Frontal cortex (tissue), 3 donors: ENCODE measurements around the gene CCR5AS.

Experiments used
- DNase-seq, 2 donors: peaks; one replicate each; pipeline ENCODE4 v3.0.0; 2012; ENCODE audit warnings: low spot score in 2 of 2
- FAIRE-seq: peaks from 2 replicates; lab custom pipeline; 2012; peaks lifted over from hg19 to GRCh38; lab: Jason Lieb, UNC
- donor health status: control.
- donor health status: control.
- donor health status: control.

The CCR5AS gene

DNA sequence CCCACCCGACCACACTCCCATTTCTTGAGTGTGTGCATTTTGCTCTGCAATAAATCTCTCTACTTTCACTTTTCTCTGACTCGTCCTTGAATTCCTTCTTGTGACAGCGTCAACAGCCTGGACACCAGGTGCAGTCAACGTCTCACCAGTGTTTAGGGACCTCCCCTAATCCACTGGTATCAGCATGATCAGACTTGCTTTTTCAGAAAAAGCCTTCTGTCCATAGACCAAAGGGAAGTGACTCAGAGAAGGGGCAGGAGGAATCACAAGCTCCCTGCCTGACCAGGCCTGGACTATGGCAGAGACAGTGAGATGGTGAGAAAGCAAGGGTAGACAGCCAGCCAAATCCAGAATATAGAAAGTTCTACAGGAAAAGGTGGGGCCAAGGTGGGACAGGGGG is 20.7 kb downstream of the CCR5AS start:
- FAIRE-seq = no peak
- no peak for DNase-seq

DNA sequence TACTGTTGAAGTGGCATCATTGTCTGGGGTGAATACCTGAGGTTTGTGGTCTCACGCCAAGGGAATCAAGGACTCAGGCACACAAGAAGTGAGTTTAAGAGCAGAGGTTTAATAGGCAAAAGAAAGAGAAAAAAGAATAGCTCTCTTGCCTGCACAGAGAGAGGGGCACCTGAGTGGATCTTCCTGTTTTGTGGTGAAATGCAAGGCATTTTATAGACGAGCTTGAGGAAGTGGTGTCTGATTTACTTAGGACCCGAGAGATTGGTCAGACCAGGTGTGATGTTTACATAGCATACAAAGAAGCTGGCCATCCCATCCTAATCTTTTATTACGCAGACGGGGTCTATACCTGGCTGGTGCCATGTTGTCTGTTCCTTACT is 22.9 kb downstream of the CCR5AS start:
- no peak for FAIRE-seq

DNA sequence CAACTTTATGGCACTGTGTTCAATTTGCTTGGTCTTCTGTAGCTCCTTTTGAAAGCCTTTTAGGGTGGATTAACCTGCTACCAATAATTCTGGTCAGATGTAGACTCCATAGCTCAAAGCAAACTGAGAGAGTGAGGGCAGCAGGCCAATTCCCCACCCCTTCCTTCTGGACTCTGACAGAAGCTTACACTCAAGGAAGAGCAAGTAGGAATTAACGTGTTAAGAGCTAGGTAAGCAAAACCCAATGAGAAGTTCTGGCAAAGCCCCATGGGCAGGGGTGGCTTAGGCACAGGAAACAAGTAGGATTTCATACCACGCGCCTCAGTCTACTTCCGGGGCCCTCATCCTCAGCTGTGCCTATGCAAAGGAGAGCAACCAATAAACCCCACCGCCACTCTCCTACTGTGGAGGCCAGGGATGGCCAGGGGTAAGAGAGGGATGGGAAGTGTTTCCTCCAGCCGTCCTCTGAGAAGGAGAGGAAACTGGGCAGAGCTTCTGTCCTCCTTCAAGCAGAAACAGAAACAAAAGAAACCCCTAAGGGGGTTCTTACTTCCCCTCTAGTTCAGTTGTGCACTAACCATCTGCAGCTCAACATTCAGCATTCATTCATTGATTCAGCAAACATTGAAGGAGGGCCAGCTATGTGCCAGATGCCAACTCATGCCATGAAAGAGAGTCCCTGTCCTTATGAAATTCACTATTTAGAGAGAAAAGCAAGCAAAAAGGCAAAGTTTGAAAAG is 23.5 kb downstream of the CCR5AS start:
- FAIRE-seq (no peak), DNase-seq (no peak)

More for the DNA sequence above, 22.9 kb downstream of the CCR5AS start:
- no peak for DNase-seq

DNA sequence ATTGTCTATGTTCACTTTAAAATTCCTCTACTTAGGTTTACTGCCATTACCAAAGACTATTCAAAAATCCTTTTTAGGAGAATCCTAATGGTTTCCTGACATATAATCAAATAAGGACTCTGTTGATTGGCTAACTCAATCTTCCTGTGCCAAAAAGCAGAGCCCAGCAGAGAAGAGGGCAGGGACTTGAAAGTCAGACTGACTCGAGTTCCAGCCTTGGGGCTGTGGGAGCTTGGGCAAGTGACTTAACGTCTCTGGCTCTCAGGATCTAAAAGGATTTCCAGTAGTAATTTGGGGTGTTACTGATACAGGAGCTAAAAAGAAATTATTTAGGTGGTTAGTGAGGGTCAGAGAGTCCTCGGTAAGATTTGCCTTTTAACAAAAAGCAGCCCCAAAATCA is 25.2 kb downstream of the CCR5AS start:
- FAIRE-seq = no peak
- no peak for DNase-seq

DNA sequence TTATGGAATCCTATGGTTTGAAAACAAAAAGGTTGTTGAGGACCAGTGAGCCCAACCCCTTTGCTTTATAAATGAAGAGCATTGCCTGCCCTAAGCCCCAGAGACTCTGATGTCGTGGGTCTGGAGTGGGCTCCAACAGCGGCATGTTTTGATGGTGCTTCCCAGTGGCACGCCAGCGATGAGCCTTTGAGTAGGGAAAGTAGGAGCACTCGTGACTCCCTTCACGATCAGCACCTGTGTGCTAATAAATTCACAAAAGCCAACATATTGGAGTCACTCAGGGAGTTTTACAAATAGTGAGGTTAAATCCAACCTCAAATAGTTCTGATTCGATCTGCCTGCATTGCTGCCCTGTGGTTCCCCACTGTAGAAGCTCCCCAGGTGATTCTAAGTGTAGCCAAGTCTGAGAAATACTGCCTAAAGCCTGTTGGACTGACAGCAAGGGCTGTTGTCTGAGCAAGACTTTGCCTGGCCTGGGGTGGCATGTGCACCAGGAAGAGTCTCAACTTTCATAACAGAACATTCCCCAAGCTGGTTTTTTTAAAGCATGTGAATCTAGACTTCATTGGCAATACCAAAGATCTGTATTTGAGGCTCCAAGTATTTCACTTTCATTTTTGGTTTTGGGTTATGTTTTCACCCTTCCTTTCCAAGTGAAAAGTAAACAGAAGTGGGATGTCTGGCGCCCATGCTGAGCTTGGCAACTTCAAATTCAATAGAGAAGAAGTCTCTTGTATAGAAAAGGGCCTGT is 26.2 kb downstream of the CCR5AS start:
- DNase-seq (no peak), FAIRE-seq (no peak)

DNA sequence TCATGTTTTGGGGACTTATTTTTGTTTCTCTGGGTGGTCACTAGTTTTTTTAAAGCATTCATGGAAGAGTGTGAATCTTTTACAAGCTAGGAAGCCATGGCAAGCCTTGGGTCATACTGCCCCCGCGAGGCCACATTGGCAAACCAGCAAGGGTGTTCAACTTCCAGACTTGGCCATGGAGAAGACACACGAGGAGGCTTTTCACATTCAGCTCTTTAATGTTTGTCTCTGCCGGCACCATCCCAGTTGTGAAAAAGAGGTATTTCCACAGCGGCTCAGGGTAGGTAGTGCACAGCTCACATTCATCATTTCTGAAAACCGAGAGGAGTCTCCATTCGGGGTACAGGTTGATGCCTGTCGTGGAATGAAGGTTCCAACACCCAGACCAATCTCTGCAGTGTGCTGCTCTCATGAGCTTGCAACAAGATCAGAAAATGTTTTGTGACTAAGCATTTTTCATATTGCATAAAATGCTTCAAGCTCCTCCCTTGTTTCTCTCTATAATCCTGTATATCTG is 28.4 kb downstream of the CCR5AS start:
- DNase-seq (peak; percentile 22 to 40), FAIRE-seq (no peak)

DNA sequence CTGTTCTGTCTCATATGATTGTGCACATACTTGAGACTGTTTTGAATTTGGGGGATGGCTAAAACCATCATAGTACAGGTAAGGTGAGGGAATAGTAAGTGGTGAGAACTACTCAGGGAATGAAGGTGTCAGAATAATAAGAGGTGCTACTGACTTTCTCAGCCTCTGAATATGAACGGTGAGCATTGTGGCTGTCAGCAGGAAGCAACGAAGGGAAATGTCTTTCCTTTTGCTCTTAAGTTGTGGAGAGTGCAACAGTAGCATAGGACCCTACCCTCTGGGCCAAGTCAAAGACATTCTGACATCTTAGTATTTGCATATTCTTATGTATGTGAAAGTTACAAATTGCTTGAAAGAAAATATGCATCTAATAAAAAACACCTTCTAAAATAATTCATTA is 31.1 kb downstream of the CCR5AS start:
- DNase-seq = no peak
- FAIRE-seq = no peak

DNA sequence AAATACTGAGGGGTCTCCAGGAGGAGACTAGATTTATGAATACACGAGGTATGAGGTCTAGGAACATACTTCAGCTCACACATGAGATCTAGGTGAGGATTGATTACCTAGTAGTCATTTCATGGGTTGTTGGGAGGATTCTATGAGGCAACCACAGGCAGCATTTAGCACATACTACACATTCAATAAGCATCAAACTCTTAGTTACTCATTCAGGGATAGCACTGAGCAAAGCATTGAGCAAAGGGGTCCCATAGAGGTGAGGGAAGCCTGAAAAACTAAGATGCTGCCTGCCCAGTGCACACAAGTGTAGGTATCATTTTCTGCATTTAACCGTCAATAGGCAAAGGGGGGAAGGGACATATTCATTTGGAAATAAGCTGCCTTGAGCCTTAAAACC is 31.6 kb downstream of the CCR5AS start:
- FAIRE-seq = no peak
- no peak for DNase-seq

DNA sequence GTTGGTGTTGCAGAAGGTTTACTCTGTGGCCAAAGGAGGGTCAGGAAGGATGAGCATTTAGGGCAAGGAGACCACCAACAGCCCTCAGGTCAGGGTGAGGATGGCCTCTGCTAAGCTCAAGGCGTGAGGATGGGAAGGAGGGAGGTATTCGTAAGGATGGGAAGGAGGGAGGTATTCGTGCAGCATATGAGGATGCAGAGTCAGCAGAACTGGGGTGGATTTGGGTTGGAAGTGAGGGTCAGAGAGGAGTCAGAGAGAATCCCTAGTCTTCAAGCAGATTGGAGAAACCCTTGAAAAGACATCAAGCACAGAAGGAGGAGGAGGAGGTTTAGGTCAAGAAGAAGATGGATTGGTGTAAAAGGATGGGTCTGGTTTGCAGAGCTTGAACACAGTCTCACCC is 32.1 kb downstream of the CCR5AS start:
- DNase-seq = no peak
- no peak for FAIRE-seq

DNA sequence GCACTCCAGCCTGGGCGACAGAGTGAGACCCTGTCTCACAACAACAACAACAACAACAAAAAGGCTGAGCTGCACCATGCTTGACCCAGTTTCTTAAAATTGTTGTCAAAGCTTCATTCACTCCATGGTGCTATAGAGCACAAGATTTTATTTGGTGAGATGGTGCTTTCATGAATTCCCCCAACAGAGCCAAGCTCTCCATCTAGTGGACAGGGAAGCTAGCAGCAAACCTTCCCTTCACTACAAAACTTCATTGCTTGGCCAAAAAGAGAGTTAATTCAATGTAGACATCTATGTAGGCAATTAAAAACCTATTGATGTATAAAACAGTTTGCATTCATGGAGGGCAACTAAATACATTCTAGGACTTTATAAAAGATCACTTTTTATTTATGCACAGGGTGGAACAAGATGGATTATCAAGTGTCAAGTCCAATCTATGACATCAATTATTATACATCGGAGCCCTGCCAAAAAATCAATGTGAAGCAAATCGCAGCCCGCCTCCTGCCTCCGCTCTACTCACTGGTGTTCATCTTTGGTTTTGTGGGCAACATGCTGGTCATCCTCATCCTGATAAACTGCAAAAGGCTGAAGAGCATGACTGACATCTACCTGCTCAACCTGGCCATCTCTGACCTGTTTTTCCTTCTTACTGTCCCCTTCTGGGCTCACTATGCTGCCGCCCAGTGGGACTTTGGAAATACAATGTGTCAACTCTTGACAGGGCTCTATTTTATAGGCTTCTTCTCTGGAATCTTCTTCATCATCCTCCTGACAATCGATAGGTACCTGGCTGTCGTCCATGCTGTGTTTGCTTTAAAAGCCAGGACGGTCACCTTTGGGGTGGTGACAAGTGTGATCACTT is 34.1 kb downstream of the CCR5AS start:
- no peak for DNase-seq
- FAIRE-seq = no peak

DNA sequence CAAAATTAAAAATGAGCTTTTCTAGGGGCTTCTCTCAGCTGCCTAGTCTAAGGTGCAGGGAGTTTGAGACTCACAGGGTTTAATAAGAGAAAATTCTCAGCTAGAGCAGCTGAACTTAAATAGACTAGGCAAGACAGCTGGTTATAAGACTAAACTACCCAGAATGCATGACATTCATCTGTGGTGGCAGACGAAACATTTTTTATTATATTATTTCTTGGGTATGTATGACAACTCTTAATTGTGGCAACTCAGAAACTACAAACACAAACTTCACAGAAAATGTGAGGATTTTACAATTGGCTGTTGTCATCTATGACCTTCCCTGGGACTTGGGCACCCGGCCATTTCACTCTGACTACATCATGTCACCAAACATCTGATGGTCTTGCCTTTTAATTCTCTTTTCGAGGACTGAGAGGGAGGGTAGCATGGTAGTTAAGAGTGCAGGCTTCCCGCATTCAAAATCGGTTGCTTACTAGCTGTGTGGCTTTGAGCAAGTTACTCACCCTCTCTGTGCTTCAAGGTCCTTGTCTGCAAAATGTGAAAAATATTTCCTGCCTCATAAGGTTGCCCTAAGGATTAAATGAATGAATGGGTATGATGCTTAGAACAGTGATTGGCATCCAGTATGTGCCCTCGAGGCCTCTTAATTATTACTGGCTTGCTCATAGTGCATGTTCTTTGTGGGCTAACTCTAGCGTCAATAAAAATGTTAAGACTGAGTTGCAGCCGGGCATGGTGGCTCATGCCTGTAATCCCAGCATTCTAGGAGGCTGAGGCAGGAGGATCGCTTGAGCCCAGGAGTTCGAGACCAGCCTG is 35.1 kb downstream of the CCR5AS start:
- FAIRE-seq (no peak), DNase-seq (no peak)

DNA sequence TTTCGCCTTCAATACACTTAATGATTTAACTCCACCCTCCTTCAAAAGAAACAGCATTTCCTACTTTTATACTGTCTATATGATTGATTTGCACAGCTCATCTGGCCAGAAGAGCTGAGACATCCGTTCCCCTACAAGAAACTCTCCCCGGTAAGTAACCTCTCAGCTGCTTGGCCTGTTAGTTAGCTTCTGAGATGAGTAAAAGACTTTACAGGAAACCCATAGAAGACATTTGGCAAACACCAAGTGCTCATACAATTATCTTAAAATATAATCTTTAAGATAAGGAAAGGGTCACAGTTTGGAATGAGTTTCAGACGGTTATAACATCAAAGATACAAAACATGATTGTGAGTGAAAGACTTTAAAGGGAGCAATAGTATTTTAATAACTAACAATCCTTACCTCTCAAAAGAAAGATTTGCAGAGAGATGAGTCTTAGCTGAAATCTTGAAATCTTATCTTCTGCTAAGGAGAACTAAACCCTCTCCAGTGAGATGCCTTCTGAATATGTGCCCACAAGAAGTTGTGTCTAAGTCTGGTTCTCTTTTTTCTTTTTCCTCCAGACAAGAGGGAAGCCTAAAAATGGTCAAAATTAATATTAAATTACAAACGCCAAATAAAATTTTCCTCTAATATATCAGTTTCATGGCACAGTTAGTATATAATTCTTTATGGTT is 35.9 kb downstream of the CCR5AS start, which contains the start of gene CCR5:
Gene CCR5 (plus strand): TSS at position 108 of the 680 bp plus-strand sequence. CDS start 1,957 bp downstream, outside the sequence.
- DNase-seq = no peak
- no peak for FAIRE-seq

DNA sequence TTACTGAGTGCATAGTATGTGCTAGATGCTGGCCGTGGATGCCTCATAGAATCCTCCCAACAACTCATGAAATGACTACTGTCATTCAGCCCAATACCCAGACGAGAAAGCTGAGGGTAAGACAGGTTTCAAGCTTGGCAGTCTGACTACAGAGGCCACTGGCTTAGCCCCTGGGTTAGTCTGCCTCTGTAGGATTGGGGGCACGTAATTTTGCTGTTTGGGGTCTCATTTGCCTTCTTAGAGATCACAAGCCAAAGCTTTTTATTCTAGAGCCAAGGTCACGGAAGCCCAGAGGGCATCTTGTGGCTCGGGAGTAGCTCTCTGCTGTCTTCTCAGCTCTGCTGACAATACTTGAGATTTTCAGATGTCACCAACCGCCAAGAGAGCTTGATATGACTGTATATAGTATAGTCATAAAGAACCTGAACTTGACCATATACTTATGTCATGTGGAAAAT is 37.2 kb downstream of the CCR5AS start:
- FAIRE-seq = no peak

DNA sequence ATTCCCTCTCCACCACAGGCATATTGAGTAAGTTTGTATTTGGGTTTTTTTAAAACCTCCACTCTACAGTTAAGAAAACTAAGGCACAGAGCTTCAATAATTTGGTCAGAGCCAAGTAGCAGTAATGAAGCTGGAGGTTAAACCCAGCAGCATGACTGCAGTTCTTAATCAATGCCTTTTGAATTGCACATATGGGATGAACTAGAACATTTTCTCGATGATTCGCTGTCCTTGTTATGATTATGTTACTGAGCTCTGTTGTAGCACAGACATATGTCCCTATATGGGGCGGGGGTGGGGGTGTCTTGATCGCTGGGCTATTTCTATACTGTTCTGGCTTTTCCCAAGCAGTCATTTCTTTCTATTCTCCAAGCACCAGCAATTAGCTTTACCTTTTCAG is 37.7 kb downstream of the CCR5AS start:
- no peak for FAIRE-seq
- DNase-seq = no peak

More for the DNA sequence above, 37.2 kb downstream of the CCR5AS start:
- no peak for DNase-seq

DNA sequence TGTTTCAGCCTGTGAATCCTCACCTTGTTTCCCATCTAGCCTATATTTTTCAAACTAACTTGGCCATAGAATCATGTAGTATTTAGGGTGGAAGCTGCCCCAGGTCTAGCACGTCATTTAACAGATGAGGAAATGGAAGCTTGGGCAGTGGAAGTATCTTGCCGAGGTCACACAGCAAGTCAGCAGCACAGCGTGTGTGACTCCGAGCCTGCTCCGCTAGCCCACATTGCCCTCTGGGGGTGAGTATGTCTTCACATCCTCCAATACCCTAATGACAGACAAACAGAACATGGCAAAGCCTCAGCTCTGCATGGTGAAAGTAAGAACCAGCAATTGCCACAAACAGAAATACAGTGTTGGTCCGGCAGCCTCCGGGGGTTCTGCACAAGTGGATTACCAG is 38.3 kb downstream of the CCR5AS start:
- DNase-seq = no peak
- no peak for FAIRE-seq

DNA sequence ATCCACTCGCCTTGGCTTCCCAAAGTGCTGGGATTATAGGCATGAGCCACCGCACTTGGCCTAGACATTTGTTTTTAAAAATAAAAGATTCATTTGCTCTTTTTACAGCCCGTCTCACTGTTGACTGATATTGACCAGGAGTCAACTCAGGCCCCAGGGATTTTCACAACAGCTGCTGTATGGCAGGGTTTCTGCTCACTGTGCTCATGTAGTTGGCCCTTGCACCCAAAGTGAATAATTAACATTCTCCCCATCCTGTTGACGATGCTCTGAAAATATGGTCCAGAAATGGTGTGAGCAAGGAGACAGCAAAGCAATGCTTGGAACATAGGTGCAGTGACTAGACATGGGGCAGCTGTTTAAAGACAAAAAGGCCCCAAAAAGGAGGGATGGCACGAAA is 39.1 kb downstream of the CCR5AS start:
- no peak for DNase-seq
- FAIRE-seq = no peak

DNA sequence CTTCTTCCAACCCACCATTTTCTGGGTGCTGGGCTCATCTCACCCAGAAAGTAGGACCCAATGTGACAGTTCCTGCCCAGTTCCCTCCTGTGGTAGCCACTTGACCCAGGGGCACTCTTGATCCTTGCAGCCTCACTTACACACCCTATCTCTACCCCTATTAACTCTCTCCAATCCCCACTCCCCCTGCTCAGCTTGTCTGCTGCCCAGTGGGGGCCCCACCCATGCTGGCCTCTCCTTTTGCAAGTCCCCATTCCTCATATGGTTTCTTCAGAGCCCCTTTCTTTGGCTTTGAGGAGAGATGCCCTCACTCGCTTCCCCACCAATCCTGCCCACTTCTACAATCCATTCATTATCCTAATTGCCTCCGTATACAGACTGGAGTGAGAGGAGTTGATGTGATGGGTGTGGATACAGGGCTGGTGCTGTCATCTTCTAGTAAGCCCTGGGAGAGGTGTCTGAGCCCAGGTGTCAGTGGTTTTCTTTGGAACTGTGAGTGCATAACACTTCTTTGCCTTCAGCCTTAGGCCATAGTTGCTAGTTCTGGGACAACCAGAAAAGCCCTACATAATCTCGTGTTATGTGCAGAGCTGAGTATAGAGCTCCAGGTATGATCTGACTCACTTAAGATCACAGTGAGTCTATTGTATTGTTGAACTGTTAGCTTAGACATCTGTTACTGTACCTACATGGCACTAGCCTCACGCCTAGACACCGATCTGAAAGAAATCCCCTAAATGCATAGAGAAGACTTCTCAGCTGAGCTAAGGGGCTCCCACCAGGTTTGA is 40.9 kb downstream of the CCR5AS start:
- no peak for FAIRE-seq

DNA sequence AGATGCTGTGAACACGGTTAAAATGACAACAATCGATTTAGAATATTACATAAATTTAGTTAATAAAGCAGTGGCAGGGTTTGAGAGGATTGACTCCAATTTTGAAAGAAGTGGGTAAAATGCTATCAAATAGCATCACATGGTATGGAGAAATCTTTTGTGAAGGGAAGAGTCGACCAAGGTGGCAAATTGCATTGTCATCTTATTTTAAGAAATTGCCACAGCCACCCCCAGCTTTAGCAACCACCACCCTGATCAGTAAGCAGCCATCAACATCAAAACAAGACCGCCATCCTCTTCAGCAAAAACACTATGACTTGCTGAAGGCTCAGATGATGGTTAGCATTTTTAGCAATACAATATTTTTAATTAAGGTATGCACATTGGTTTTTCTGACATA is 41.8 kb downstream of the CCR5AS start:
- DNase-seq = no peak
- FAIRE-seq = no peak

More for the DNA sequence above, 40.9 kb downstream of the CCR5AS start:
- no peak for DNase-seq
